ENCODE measurements around the gene TMEM132E. TPM values are rescaled to one million over a fixed set of nuclear protein-coding genes. Genes with fewer than 3 reads are reported as not detected.
A peak's percentile ranks its signal among the peaks of the same experiment; 100 is the strongest.

TMEM132E gene
- not detected in 2 replicates for total RNA-seq
- long read RNA-seq: 0 reads

GRCh38 chr17:34579017-34579946 is at the start of gene TMEM132E:
Gene TMEM132E (plus strand): TSS chr17:34579582. CDS start chr17:34581077, 1,495 bp downstream.
- H3K4me1 Mint-ChIP-seq (ENCODE audit: unreplicated experiment): peaks cover 16% of the 10 kb centered on the region
- H3K36me3 Mint-ChIP-seq (ENCODE audit: unreplicated experiment): no peaks in the 10 kb centered on the region
- TF ChIP-seq CTCF (IDR thresholded peaks at IDR 0.05): no peak
- H3K27me3 Mint-ChIP-seq (ENCODE audit: unreplicated experiment): peaks cover 67% of the 10 kb centered on the region
- H3K9me3 Mint-ChIP-seq (ENCODE audit: unreplicated experiment): no peaks in the 10 kb centered on the region
- H3K4me3 Mint-ChIP-seq (ENCODE audit: unreplicated experiment): peak within 1 kb of the TSS; percentile 79
- no peak within 1 kb of the TSS for H3K27ac Mint-ChIP-seq (ENCODE audit: unreplicated experiment)
- DNase-seq (ENCODE audit: extremely low spot score, unreplicated experiment): no peak

- Mint-ChIP-seq H3K9me3 (ENCODE audit: unreplicated experiment) (no peaks in the 10 kb centered on the region), H3K4me3 (ENCODE audit: unreplicated experiment) (no peak overlapping the region), H3K4me1 (ENCODE audit: unreplicated experiment) (no peaks in the 10 kb centered on the region), H3K27me3 (ENCODE audit: unreplicated experiment) (peaks cover 6% of the 10 kb centered on the region), H3K36me3 (ENCODE audit: unreplicated experiment) (no peaks in the 10 kb centered on the region), H3K27ac (ENCODE audit: unreplicated experiment) (no peak overlapping the region)
- no peak for DNase-seq (ENCODE audit: extremely low spot score, unreplicated experiment)
- TF ChIP-seq CTCF (IDR thresholded peaks at IDR 0.05): no peak
Measured at GRCh38 chr17:34530918-34531317, 48.5 kb upstream of the TMEM132E start.

- DNase-seq (ENCODE audit: extremely low spot score, unreplicated experiment): no peak
- H3K4me3 Mint-ChIP-seq (ENCODE audit: unreplicated experiment): no peak overlapping the region
- TF ChIP-seq CTCF (IDR thresholded peaks at IDR 0.05): no peak
- no peaks in the 10 kb centered on the region for H3K36me3 Mint-ChIP-seq (ENCODE audit: unreplicated experiment)
- H3K9me3 Mint-ChIP-seq (ENCODE audit: unreplicated experiment): no peaks in the 10 kb centered on the region
- no peak overlapping the region for H3K27ac Mint-ChIP-seq (ENCODE audit: unreplicated experiment)
- peaks cover 6% of the 10 kb centered on the region for H3K27me3 Mint-ChIP-seq (ENCODE audit: unreplicated experiment)
- no peaks in the 10 kb centered on the region for H3K4me1 Mint-ChIP-seq (ENCODE audit: unreplicated experiment)
Measured at GRCh38 chr17:34532281-34533065, 46.9 kb upstream of the TMEM132E start.

GRCh38 chr17:34533806-34534527 is 45.4 kb upstream of the TMEM132E start:
- H3K27me3 Mint-ChIP-seq (ENCODE audit: unreplicated experiment): peaks cover 6% of the 10 kb centered on the region
- no peak overlapping the region for H3K4me3 Mint-ChIP-seq (ENCODE audit: unreplicated experiment)
- no peak for DNase-seq (ENCODE audit: extremely low spot score, unreplicated experiment)
- H3K4me1 Mint-ChIP-seq (ENCODE audit: unreplicated experiment): no peaks in the 10 kb centered on the region
- no peaks in the 10 kb centered on the region for H3K36me3 Mint-ChIP-seq (ENCODE audit: unreplicated experiment)
- H3K27ac Mint-ChIP-seq (ENCODE audit: unreplicated experiment): no peak overlapping the region
- no peaks in the 10 kb centered on the region for H3K9me3 Mint-ChIP-seq (ENCODE audit: unreplicated experiment)
- TF ChIP-seq CTCF (IDR thresholded peaks at IDR 0.05): no peak
